HL-60 (cell line): Measurements from ENCODE around the gene ZNF610.

ENCODE experiments used
- CTCF ChIP-seq: IDR thresholded peaks from one replicate; pipeline ENCODE4 v1.5.1; 2011; ENCODE audit warnings: low read length, control low read depth, inconsistent platforms; ENCODE audit not compliant: insufficient read depth
- GABPA ChIP-seq: IDR thresholded peaks from 2 replicates; pipeline ENCODE4 v1.6.1; 2012; ENCODE audit warnings: low read depth
- POLR2AphosphoS5 ChIP-seq: IDR thresholded peaks from 2 replicates; pipeline ENCODE4 v1.6.1; 2012; ENCODE audit warnings: low read depth
- REST ChIP-seq: IDR thresholded peaks from 2 replicates; pipeline ENCODE4 v1.6.1; 2012; ENCODE audit warnings: low read depth; ENCODE audit not compliant: insufficient replicate concordance

DNA sequence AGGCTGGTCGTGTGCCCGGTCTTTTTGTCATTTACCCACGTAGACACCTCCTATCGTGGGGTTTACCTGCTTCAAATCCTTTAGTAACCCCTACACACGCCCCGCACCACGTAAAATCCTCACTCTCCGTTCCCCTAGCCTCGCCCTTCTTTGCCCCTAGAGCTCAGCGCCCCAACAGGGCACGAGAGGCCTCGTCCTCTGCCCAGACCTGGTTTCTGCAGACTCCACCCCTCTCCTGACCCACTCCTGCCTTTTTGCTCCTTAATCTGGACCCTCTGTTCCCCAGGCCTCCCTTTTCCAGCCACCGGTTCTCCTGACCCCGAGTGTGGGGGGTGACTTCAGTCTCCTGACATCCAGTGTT, 62.0 kb downstream of the ZNF610 start:
- TF ChIP-seq CTCF (no peak), POLR2AphosphoS5 (no peak), GABPA (no peak), REST (no peak)
